PC-3 (cell line): ENCODE results near the gene USH1G. TPM values are rescaled to one million over a fixed set of nuclear protein-coding genes. Genes with fewer than 3 reads are reported as not detected.

Source experiments
- ATAC-seq: fragments of 200-7000 bp; cut with Tn5 transposase; 2 replicates; pipeline ENCODE4 v1.9.1; 2020; ENCODE audit warnings: mild to moderate bottlenecking, moderate library complexity
- BruUV-seq: library from RNA; stranded (reverse); fragments of 400-500 nt; replicated peaks from 2 replicates; lab custom pipeline; 2021; lab: Mats Ljungman, UMichigan
- CTCF ChIA-PET: fragments of 300-600 bp; sonication (Branson Sonifier 250); formaldehyde crosslinking; loops from one replicate; lab custom pipeline; 2022; ENCODE audit warnings: antibody characterized with exemption; lab: Charles Lee
- POLR2A ChIA-PET: fragments of 300-600 bp; sonication (Branson Sonifier 250); formaldehyde crosslinking; loops from one replicate; lab custom pipeline; 2022; ENCODE audit warnings: antibody characterized with exemption; ENCODE audit not compliant: unreplicated experiment; lab: Charles Lee
- DNase-seq: peaks from one replicate; pipeline ENCODE4 v3.0.0-alpha.2; 2015
- H2AFZ ChIP-seq: fragments of 300-600 bp; sonication (generic); 2 replicates; pipeline ENCODE4 v1.6.0; 2016; ENCODE audit warnings: antibody characterized with exemption, low read length
- H3F3A ChIP-seq: fragments of 300-600 bp; sonication (generic); one replicate; pipeline ENCODE4 v1.6.0; 2017; ENCODE audit warnings: antibody characterized with exemption, low read length, control low read depth, mild to moderate bottlenecking; ENCODE audit not compliant: unreplicated experiment
- H3K27ac ChIP-seq: fragments of 300-600 bp; sonication (generic); 2 replicates; pipeline ENCODE4 v1.5.1; 2016; ENCODE audit warnings: mild to moderate bottlenecking, low read length
- H3K27me3 ChIP-seq: fragments of 300-600 bp; sonication (generic); 2 replicates; pipeline ENCODE4 v1.6.1; 2016; ENCODE audit warnings: low read length, mixed read lengths
- H3K36me3 ChIP-seq: fragments of 300-600 bp; sonication (generic); 2 replicates; pipeline ENCODE4 v1.6.1; 2016; ENCODE audit warnings: low read depth, mixed run types, low read length, mixed read lengths
- H3K4me1 ChIP-seq: fragments of 300-600 bp; sonication (generic); 2 replicates; pipeline ENCODE4 v1.5.1; 2016; ENCODE audit warnings: low read length; ENCODE audit not compliant: insufficient read depth
- H3K4me2 ChIP-seq: fragments of 300-600 bp; sonication (generic); 2 replicates; pipeline ENCODE4 v1.6.0; 2016; ENCODE audit warnings: low read length
- H3K4me3 ChIP-seq: fragments of 300-600 bp; sonication (generic); 2 replicates; pipeline ENCODE4 v1.5.1; 2016; ENCODE audit warnings: mild to moderate bottlenecking, low read length, mixed read lengths
- H3K79me2 ChIP-seq: fragments of 300-600 bp; sonication (generic); 2 replicates; pipeline ENCODE4 v1.6.1; 2017; ENCODE audit warnings: low read length, mixed read lengths
- H3K9ac ChIP-seq: fragments of 300-600 bp; sonication (generic); 2 replicates; pipeline ENCODE4 v1.6.0; 2016; ENCODE audit warnings: mild to moderate bottlenecking, low read length
- H3K9me2 ChIP-seq: fragments of 300-600 bp; sonication (generic); replicated peaks from 2 replicates; pipeline ENCODE4 v1.6.1; 2016; ENCODE audit warnings: mixed run types, low read length, mixed read lengths
- H3K9me3 ChIP-seq: fragments of 300-600 bp; sonication (generic); 2 replicates; pipeline ENCODE4 v1.6.1; 2016; ENCODE audit warnings: low read length, mixed read lengths
- H4K20me1 ChIP-seq: fragments of 300-600 bp; sonication (generic); 2 replicates; pipeline ENCODE4 v1.6.1; 2016; ENCODE audit warnings: low read length, mixed read lengths
- CTCF ChIP-seq: fragments of 300-600 bp; sonication (generic); conservative IDR thresholded peaks from 2 replicates; pipeline ENCODE4 v1.5.1; 2017; ENCODE audit warnings: antibody characterized with exemption, low read depth, mild to moderate bottlenecking, low read length
- EZH2 ChIP-seq: fragments of 300-600 bp; sonication (generic); IDR thresholded peaks from one replicate; pipeline ENCODE4 v1.6.1; 2017; ENCODE audit warnings: antibody characterized with exemption, mild to moderate bottlenecking, low read length; ENCODE audit not compliant: unreplicated experiment
- EZH2phosphoT487 ChIP-seq: fragments of 300-600 bp; sonication (generic); IDR thresholded peaks from 2 replicates; pipeline ENCODE4 v1.6.1; 2018; ENCODE audit warnings: mild to moderate bottlenecking, antibody characterized with exemption, low read length, borderline replicate concordance
- intact Hi-C: fragments of 100-400 bp; cut with micrococcal nuclease; formaldehyde crosslinking; loops from 2 replicates; pipeline ENCODE4 v1.9.0; 2023
- total RNA-seq: library from RNA; depleted of rRNA; stranded (reverse); fragments of >200 nt; gene quantifications from 2 replicates; pipeline ENCODE4 v1.2.3, GENCODE V29; 2014

Gene USH1G
- total RNA-seq, 1 experiment from 2014 or later: 0.04 TPM

GRCh38 chr17:74903671-74904070, 19.4 kb downstream of the USH1G start:
- CTCF ChIA-PET: no interaction called here

GRCh38 chr17:74903034-74903433, 20.0 kb downstream of the USH1G start:
- H3K36me3 ChIP-seq: no peaks in the 10 kb centered on the region
- H3K9ac ChIP-seq: no peak overlapping the region
- DNase-seq: no peak
- no peaks in the 10 kb centered on the region for H3K79me2 ChIP-seq
- ATAC-seq: no peak
- intact Hi-C loops: no loop called here
- ChIA-PET CTCF (no interaction called here), POLR2A (interaction anchor here (0.6 kb wide), 1 partner anchor 30 kb away, joined by 4 read pairs; the partner anchor contains the start of gene FDXR)
- H3K9me2 ChIP-seq: no peaks in the 10 kb centered on the region
- no peaks in the 10 kb centered on the region for H3F3A ChIP-seq
- no peak overlapping the region for H2AFZ ChIP-seq
- H4K20me1 ChIP-seq: no peaks in the 10 kb centered on the region
- no peaks in the 10 kb centered on the region for H3K9me3 ChIP-seq
- TF ChIP-seq CTCF (no peak), EZH2 (no peak), EZH2phosphoT487 (no peak)
- H3K4me2 ChIP-seq: no peak overlapping the region
- no peaks in the 10 kb centered on the region for H3K4me1 ChIP-seq
- H3K27me3 ChIP-seq: peaks cover 4% of the 10 kb centered on the region; the same call in 1 of the 2 replicates
- BruUV-seq: no TSS peak
- no peak overlapping the region for H3K27ac ChIP-seq
- no peak overlapping the region for H3K4me3 ChIP-seq

More at GRCh38 chr17:74903671-74904070, 19.4 kb downstream of the USH1G start:
- no peak overlapping the region for H3K9ac ChIP-seq
- intact Hi-C loops: no loop called here
- H3K4me1 ChIP-seq: no peaks in the 10 kb centered on the region
- no peak for TF ChIP-seq CTCF
- no peak for TF ChIP-seq EZH2
- TF ChIP-seq EZH2phosphoT487: no peak
- no peak for DNase-seq
- no peaks in the 10 kb centered on the region for H3K9me3 ChIP-seq
- H4K20me1 ChIP-seq: no peaks in the 10 kb centered on the region
- H3F3A ChIP-seq: no peaks in the 10 kb centered on the region
- H3K9me2 ChIP-seq: no peaks in the 10 kb centered on the region
- no peak for ATAC-seq
- no peak overlapping the region for H3K4me2 ChIP-seq
- POLR2A ChIA-PET: no interaction called here
- H2AFZ ChIP-seq: no peak overlapping the region
- no TSS peak for BruUV-seq
- no peak overlapping the region for H3K27ac ChIP-seq
- no peaks in the 10 kb centered on the region for H3K79me2 ChIP-seq
- peaks cover 4% of the 10 kb centered on the region; the same call in 1 of the 2 replicates for H3K27me3 ChIP-seq
- H3K36me3 ChIP-seq: no peaks in the 10 kb centered on the region
- H3K4me3 ChIP-seq: no peak overlapping the region

GRCh38 chr17:74901353-74902135, 21.5 kb downstream of the USH1G start:
- POLR2A ChIA-PET: no interaction called here
- intact Hi-C loops: no loop called here

More at GRCh38 chr17:74901353-74902135, 21.5 kb downstream of the USH1G start:
- CTCF ChIA-PET: no interaction called here
- H3F3A ChIP-seq: no peaks in the 10 kb centered on the region
- H3K27me3 ChIP-seq: peaks cover 7% of the 10 kb centered on the region; the same call in 1 of the 2 replicates
- no peak overlapping the region for H3K27ac ChIP-seq
- H3K4me1 ChIP-seq: no peaks in the 10 kb centered on the region
- no peak for ATAC-seq
- H3K9me3 ChIP-seq: no peaks in the 10 kb centered on the region
- no peaks in the 10 kb centered on the region for H3K36me3 ChIP-seq
- no peak overlapping the region for H3K9ac ChIP-seq
- no peak overlapping the region for H2AFZ ChIP-seq
- H3K9me2 ChIP-seq: no peaks in the 10 kb centered on the region
- H4K20me1 ChIP-seq: no peaks in the 10 kb centered on the region
- no peak for DNase-seq
- H3K4me3 ChIP-seq: no peak overlapping the region
- BruUV-seq: no TSS peak
- no peak overlapping the region for H3K4me2 ChIP-seq
- H3K79me2 ChIP-seq: no peaks in the 10 kb centered on the region
- no peak for TF ChIP-seq EZH2phosphoT487
- TF ChIP-seq EZH2: no peak
- no peak for TF ChIP-seq CTCF
